PFSK-1 (cell line): ENCODE data around the gene CAPN14.

Experiments
- FOXP2 ChIP-seq: optimal IDR thresholded peaks from 2 replicates; pipeline ENCODE3; 2011; ENCODE audit warnings: borderline replicate concordance, control low read depth, inconsistent platforms; ENCODE audit not compliant: insufficient read depth; ENCODE audit errors: extremely low read length, extremely low read depth
- POLR2AphosphoS5 ChIP-seq: IDR thresholded peaks from 2 replicates; pipeline ENCODE4 v1.6.1; 2012; ENCODE audit warnings: low read depth, mild to moderate bottlenecking, control low read depth, low read length, moderate library complexity
- REST ChIP-seq, 2 experiments: IDR thresholded peaks; 2 replicates each; pipeline versions ENCODE4 v1.6.1 to v1.8.0; 2011 to 2012; ENCODE audit warnings: low read depth in 2 of 2, low read length in 2 of 2, control low read depth in 1 of 2, inconsistent platforms in 1 of 2, mild to moderate bottlenecking in 1 of 2, moderate library complexity in 1 of 2; ENCODE audit not compliant: insufficient read depth in 1 of 2
- SIN3A ChIP-seq: IDR thresholded peaks from 2 replicates; pipeline ENCODE4 v1.6.1; 2012; ENCODE audit warnings: mild to moderate bottlenecking, low read length, moderate library complexity, borderline replicate concordance; ENCODE audit not compliant: insufficient read depth
- TAF1 ChIP-seq: IDR thresholded peaks from 2 replicates; pipeline ENCODE4 v1.6.1; 2012; ENCODE audit warnings: low read length, control low read depth, borderline replicate concordance; ENCODE audit not compliant: insufficient read depth

The CAPN14 gene

DNA sequence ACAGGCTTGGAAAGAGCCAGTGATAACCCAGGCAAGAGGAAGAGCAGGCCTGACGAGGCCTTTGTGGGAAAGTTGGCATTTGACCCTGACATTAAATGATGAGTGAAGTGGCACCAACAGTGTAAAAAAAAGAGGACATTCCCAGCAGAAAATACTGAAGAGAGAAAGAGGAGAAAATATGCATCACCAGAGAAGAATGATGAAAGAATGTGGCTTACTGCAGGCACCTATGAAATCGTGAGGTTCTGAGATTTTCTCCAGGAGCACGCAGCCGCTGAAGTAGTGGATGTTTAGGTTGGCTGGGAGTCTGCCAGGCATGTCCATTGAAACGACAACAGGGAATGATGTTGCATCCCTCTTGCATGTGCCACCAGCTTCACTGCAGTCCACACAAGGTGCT lies 30.4 kb upstream of the CAPN14 start:
- no peak for TF ChIP-seq TAF1
- TF ChIP-seq REST (IDR thresholded peaks at IDR 0.05; ENCODE audit: insufficient read depth in 1 of 2, low read depth in 2 of 2, low read length in 2 of 2), result no peak
- no peak for TF ChIP-seq POLR2AphosphoS5

GRCh38 chr2:31246184-31246852 lies 29.0 kb upstream of the CAPN14 start:
- TF ChIP-seq SIN3A (no peak), REST (IDR thresholded peaks at IDR 0.05; ENCODE audit: insufficient read depth in 1 of 2, low read depth in 2 of 2, low read length in 2 of 2) (no peak), TAF1 (no peak), POLR2AphosphoS5 (no peak), FOXP2 (no peak)

GRCh38 chr2:31244101-31244500 lies 26.8 kb upstream of the CAPN14 start:
- TF ChIP-seq SIN3A (no peak), REST (IDR thresholded peaks at IDR 0.05; ENCODE audit: insufficient read depth in 1 of 2, low read depth in 2 of 2, low read length in 2 of 2) (no peak), TAF1 (no peak), FOXP2 (no peak), POLR2AphosphoS5 (no peak)

DNA sequence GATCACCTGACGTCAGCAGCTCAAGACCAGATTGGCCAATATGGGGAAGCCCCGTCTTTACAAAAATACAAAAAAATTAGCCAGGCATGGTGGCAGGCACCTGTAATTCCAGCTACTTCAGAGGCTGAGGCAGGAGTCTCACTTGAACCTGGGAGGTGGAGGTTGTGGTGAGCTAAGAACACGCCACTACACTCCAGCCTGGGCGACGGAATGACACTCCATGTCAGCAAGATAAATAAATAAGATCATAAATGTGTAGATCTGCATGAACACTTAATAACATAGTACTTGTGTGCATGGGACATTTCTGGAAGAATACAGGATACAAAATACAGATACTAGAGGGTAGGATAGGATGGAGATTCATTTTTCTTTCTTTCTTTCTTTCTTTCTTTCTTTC lies 25.7 kb upstream of the CAPN14 start:
- no peak for TF ChIP-seq REST (IDR thresholded peaks at IDR 0.05; ENCODE audit: insufficient read depth in 1 of 2, low read depth in 2 of 2, low read length in 2 of 2)
- TF ChIP-seq FOXP2, result no peak
- no peak for TF ChIP-seq POLR2AphosphoS5
- TF ChIP-seq SIN3A, result no peak
- no peak for TF ChIP-seq TAF1
